Measurements from ENCODE around the gene PYCR2. TPM values are rescaled to one million over a fixed set of nuclear protein-coding genes. Genes with fewer than 3 reads are reported as not detected.

PYCR2 gene
- total RNA-seq, 1 donor from 2014 or later: 61.6 TPM

DNA sequence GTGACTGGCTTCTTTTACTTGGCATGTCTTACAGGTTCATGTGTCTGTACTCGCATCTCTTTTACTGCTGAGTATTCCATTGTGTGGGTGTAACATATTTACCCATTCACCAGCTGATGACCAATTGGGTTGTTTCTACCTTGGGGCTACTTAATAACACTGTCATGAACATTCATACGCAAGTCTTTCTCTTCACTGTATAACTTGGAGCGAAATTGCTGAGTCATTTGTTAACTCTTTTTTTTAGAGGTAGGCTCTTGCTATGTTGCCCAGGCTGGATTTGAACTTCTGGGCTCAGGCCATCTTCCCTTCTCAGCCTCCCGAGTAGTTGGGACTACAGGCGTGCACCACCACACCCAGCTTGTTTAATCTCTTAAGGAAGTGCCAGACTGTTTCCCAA is 6.5 kb downstream of the PYCR2 start:
- intact Hi-C loops (cut with DNase I): no loop called here
- no peak for DNase-seq

DNA sequence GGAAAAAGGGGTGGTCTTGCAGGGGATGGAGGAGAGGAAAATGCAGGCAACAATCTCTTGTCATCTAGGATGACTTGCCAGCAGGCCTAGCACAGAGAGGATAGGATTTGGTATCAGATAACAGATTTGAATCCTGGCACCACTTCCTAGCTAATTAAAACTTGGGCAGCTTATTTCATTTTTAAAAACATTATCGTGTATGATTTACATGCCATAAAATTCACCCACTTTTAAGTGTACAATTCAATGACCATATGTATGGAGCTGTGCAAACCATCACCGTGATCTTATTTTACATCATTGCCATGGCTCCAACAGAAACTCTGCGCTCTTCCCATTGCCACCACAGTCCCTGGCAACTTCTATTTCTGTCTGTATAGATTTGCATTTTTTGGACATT is 6.9 kb downstream of the PYCR2 start:
- no peak overlapping the region for H3K4me3 ChIP-seq
- H3K27me3 ChIP-seq: no peaks in the 10 kb centered on the region
- H3K36me3 ChIP-seq: peaks cover 43% of the 10 kb centered on the region
- H3K9me3 ChIP-seq: no peaks in the 10 kb centered on the region
- intact Hi-C loops (cut with DNase I): no loop called here
- H3K4me1 ChIP-seq: peaks cover 16% of the 10 kb centered on the region
- no peak for DNase-seq
- ATAC-seq: no peak
- H3K27ac ChIP-seq: no peak overlapping the region
- TF ChIP-seq, protein P1, sequence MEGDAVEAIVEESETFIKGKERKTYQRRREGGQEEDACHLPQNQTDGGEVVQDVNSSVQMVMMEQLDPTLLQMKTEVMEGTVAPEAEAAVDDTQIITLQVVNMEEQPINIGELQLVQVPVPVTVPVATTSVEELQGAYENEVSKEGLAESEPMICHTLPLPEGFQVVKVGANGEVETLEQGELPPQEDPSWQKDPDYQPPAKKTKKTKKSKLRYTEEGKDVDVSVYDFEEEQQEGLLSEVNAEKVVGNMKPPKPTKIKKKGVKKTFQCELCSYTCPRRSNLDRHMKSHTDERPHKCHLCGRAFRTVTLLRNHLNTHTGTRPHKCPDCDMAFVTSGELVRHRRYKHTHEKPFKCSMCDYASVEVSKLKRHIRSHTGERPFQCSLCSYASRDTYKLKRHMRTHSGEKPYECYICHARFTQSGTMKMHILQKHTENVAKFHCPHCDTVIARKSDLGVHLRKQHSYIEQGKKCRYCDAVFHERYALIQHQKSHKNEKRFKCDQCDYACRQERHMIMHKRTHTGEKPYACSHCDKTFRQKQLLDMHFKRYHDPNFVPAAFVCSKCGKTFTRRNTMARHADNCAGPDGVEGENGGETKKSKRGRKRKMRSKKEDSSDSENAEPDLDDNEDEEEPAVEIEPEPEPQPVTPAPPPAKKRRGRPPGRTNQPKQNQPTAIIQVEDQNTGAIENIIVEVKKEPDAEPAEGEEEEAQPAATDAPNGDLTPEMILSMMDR (IDR thresholded peaks at IDR 0.05): no peak

More for the DNA sequence above, 6.5 kb downstream of the PYCR2 start:
- H3K27ac ChIP-seq: no peak overlapping the region
- no peak overlapping the region for H3K4me3 ChIP-seq
- TF ChIP-seq, protein P1 (IDR thresholded peaks at IDR 0.05): no peak
- no peak for ATAC-seq
- no peaks in the 10 kb centered on the region for H3K27me3 ChIP-seq
- H3K4me1 ChIP-seq: peaks cover 19% of the 10 kb centered on the region
- H3K9me3 ChIP-seq: no peaks in the 10 kb centered on the region
- peaks cover 44% of the 10 kb centered on the region for H3K36me3 ChIP-seq

- intact Hi-C loops (cut with DNase I): no loop called here
- Histone ChIP-seq H3K4me3 (no peak overlapping the region), H3K27me3 (no peaks in the 10 kb centered on the region)
Observed at GRCh38 chr1:225915538-225915991, 8.5 kb downstream of the PYCR2 start.

DNA sequence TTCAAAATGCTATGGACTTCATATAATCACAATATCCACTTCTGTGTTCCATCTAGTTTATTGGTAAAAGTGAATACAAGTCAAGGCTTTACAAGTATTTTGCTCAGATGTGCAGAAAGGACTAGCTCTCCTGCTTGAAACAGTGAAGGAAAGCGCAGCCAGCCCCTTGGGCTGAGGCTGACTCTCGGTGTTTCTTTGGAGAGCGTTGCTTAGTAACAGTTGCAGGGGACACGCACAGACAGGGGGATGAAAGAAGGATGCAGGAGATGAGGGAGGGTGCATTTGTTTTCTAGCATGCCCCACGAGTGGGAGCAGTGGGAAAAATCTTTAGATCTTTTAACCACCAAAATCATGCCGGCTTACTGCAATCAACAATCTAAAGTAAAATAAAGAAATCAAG is 9.1 kb downstream of the PYCR2 start:
- Histone ChIP-seq H3K4me1 (peaks cover 7% of the 10 kb centered on the region), H3K9me3 (no peaks in the 10 kb centered on the region), H3K4me3 (no peak overlapping the region), H3K27me3 (no peaks in the 10 kb centered on the region), H3K36me3 (peaks cover 25% of the 10 kb centered on the region), H3K27ac (no peak overlapping the region)
- no peak for DNase-seq
- TF ChIP-seq, protein P1 (IDR thresholded peaks at IDR 0.05): no peak
- intact Hi-C loops (cut with DNase I): loop anchor here (5.0 kb wide), 1 partner anchor 438 kb away; no protein-coding TSS in a partner anchor
- no peak for ATAC-seq

More at GRCh38 chr1:225915538-225915991, 8.5 kb downstream of the PYCR2 start:
- H3K36me3 ChIP-seq: peaks cover 29% of the 10 kb centered on the region
- no peaks in the 10 kb centered on the region for H3K9me3 ChIP-seq
- DNase-seq (no peak), ATAC-seq (no peak)
- TF ChIP-seq, protein P1 (IDR thresholded peaks at IDR 0.05): no peak
- no peak overlapping the region for H3K27ac ChIP-seq
- H3K4me1 ChIP-seq: peaks cover 13% of the 10 kb centered on the region

- H3K4me3 ChIP-seq: no peak overlapping the region
- DNase-seq: no peak
- no peak overlapping the region for H3K27ac ChIP-seq
- H3K36me3 ChIP-seq: peaks cover 25% of the 10 kb centered on the region
- intact Hi-C loops (cut with DNase I): loop anchor here (5.0 kb wide), 1 partner anchor 437 kb away; no protein-coding TSS in a partner anchor
- H3K27me3 ChIP-seq: no peaks in the 10 kb centered on the region
- TF ChIP-seq, protein P1 (IDR thresholded peaks at IDR 0.05): no peak
- peaks cover 2% of the 10 kb centered on the region for H3K4me1 ChIP-seq
- no peaks in the 10 kb centered on the region for H3K9me3 ChIP-seq
- ATAC-seq: no peak
Observed at GRCh38 chr1:225914391-225914790, 9.7 kb downstream of the PYCR2 start.

Measured in upper lobe of right lung (tissue), 1 donor.